HG02870 (cell line): ENCODE measurements around the gene ISY1.
"Not testable (repeated sequence)": the region's sequence is repeated elsewhere in the genome, so short reads cannot be mapped to it uniquely, and the experiment has no call there.

Experiments
- ATAC-seq: cut with Tn5 transposase; IDR thresholded peaks from one replicate; pipeline ENCODE4 v1.9.1; 2021; ENCODE audit warnings: mild to moderate bottlenecking, moderate library complexity; ENCODE audit not compliant: unreplicated experiment

Gene ISY1

GRCh38 chr3:129095285-129095684, 65.6 kb downstream of the ISY1 start:
- ATAC-seq: no peak

DNA sequence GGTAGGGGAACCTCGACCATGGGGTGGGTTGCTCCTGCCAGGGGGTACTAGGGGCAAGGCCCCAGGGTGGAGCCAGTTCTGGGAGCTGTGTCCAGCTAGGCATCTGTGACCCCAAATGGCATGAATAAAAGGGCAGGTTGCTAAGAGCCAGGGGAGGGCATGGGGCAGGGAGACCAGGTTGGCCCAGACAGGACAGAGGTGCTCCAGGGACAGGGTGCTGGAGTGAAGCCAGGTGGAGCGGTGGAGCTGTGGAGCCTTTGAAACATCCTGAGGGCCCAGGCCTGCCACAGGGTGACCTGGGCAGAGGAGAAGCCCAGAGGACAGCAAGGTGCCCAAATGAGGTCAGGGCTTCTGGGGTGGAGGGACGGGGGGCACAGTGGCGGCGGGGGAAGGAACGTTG, 72.6 kb downstream of the ISY1 start:
- ATAC-seq: not testable (repeated sequence)

- not testable (repeated sequence) for ATAC-seq
Measured at GRCh38 chr3:129087904-129088303, 73.0 kb downstream of the ISY1 start.

DNA sequence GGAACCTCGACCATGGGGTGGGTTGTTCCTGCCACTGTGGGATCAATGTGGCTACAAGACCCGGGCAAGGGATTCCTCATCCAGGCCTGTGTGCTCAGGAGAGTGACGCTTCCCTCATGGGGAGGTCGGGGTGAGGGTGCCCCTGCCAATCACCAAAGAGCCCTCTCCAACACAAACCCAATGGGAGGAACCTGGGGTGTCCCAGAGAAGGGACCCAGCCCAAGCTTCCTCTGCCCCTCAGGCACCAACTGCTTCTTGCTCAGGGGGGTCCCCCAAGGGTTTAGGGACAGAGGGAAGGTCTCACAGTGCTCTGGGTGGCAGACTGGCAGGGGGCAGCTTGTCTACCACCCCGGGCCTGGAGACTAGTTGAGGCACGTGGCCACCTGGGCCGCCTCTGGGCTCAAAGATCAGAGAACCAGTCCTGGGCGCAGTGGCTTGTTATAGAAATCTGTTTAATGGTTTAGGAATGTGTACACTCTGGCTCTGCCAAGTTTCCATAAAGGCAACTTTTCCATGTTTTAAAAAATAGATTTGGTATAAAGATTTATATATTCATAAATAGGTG, 73.6 kb downstream of the ISY1 start:
- ATAC-seq: no peak

- ATAC-seq: no peak
Measured at GRCh38 chr3:129085818-129086217, 75.0 kb downstream of the ISY1 start.

DNA sequence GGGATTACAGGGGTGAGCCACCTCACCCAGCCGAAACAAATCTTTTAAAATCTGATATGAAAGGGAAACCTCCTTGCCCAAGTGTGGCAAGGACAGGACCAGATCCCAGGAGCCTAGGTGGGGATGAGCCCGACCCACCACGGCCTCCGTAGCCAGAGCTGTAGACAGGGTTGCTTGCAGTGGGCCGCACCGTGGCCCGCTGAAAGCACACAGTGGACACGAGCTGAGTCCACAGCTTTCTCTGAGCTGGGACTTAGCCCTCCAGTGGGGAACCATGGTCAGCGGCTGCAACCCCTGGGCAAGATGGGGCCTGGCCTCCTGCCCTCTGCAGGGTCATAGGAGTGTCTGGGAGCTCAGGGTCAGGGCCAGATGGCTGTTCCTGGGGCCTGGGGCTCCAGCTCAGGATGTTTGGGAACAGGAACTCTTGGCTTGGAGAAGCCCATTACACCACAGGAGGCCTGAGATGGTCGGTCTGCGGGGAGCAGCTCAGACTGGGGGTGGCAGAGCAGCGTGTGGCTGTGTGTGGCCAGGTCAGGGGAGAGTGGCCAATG, 75.6 kb downstream of the ISY1 start:
- no peak for ATAC-seq

DNA sequence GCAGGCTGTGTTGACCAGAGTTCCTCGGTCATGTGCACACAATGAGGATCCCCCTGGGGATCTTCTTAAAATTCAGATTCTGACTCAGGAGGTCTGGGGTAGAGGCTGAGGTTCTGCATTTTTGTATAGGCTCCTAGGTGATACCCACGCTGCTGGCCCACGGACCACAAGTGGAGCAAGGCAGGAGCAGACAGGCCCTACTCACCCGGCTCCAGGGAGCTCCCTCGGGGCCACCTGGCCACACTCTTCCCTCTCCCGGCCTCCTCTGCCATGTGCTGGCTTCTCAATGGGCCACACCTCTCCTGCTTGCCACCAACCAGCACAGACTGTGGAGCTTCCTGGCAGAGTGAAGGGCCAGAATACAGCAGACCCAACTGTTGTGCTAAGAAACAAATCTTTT, 76.4 kb downstream of the ISY1 start:
- no peak for ATAC-seq

DNA sequence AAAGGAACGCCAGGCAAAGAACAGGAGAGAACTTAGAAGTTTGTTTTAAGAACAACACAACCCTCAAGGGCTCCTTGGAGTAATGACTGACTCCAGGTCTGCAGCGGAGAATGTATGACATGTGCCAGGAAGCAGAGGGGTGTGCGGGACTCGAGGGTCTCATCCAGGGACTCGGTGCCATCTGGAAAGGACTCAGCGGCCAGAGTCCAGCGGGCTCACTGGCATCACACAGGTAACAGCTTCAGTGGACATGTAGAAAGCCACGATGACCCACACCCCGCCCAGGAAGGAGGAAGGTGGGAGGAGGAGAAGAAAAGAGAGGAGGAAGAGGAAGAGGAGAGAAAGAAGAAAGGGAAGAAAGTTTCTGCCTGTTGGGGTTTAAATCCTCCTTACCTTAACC, 78.8 kb downstream of the ISY1 start:
- ATAC-seq: no peak

- no peak for ATAC-seq
Measured at GRCh38 chr3:129081503-129081902, 79.4 kb downstream of the ISY1 start.

- no peak for ATAC-seq
Measured at GRCh38 chr3:129078510-129078909, 82.4 kb downstream of the ISY1 start.
